ENCODE results near the gene FLRT3.

FLRT3 gene

DNA sequence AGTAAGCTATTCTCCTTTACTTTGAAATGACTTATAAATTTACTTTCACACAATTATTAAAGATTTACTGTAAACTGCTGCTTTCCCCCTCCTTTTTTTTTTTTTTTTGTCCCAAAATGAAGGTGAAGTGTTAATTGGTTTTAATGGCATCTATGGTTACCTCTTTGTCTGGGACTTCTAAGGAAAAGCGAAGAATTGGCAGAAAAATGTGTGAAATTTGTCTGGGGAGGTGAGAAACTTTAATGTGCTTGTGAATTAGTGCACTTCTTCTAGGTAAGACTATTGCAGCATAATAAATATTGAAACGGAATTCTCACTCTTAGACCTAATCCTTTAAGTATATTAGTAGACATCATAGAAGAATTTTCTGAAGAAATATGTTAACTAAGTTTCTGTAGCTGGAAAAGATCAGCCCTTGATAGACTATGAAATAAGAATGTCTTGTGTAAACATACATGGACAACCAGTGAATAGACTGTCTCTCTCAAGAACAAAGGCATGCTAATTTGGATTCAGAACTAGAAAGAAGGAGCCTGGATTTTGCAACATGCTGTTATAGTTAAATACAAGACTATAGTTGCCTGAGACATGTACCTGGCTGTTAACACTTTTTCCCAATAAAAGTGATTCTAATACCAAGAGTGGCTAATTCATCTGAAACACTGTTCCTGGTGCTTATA lies 23.9 kb downstream of the FLRT3 start:
- DNase-seq, result no peak

DNA sequence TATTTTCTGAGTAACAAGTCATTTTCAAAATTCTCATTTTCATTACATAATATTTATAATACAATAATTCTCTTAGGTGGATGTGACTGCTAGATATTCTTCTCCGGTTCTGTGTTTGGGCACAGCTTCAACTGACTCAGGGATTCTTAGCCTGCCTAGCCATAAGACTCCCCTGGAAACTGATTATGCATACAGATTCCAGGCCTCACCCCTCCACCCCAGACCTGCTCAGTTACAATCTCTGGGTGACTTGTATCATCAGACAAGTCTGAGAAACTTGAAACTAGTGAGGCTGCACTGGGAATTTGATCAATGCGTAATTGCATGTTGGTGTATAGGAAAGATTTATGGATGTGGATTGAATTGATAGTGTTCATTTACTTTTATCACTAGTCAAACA lies 25.4 kb downstream of the FLRT3 start:
- DNase-seq, result no peak

DNA sequence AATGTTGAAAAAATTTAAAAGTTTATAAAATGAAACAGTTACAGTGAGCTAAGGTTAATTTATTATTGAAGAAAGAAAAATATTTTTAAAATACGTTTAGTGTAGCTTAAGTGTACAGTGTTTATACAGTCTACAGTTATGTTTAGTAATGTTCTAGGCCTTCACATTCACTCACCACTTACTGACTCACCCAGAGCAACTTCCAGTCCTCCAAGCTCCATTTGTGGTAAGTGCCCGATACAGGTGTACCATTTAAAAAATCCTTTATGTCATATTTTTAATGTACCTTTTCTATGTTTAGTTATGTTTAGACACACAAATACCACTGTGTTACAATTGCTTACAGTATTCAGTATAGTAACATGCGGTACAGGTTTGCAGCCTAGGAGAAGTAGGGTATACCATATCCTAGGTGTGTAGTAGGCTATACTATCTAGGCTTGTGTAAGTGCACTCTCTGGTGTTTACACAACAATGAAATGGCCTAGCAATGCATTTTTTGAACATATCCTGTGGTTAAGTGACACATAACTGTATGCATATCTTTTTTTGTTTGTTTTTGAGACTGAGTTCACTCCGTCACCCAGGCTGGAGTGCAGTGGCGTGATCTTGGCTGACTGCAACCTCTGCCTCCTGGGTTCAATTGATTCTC lies 26.3 kb downstream of the FLRT3 start:
- DNase-seq, result no peak

DNA sequence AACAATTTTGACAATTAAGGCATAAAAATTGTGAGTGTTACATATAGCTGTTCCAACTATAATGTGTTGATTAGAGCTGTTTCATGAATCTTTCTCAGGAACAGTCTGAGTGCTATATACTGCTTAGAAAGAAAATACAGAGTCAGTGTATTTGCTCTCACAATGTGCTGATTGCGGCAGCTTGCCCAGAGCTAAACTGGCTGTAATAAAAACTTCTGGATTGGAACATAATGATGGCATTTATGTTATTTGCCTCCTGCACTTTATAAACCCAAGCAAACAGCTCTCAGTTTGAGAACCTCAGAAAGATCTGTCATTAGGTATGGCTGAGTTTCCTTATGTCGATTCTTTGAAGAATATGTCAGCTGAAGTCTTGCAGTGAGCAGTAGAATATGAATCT lies 29.5 kb downstream of the FLRT3 start:
- DNase-seq, result no peak

- DNase-seq, result no peak
Measured at GRCh38 chr20:14304472-14304871, 32.9 kb downstream of the FLRT3 start.

DNA sequence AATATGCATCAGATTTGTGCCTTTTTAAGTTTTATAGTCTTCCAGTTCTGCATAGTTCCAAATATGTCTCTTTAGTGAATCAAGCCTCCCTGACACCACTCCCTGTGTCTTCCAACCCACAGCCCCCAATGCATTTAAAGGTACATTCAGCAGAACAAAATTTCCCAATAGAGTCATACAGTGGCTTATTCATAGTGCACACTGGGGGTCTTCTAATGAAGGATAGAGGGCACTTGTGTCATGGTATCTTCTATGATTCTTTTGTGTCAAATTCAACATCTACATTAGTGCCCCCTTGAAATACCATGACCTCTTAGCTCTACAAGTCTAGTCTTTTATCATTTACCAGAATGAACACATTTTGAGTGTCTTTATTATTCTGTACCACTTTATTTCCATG lies 33.8 kb downstream of the FLRT3 start:
- DNase-seq, result no peak

DNA sequence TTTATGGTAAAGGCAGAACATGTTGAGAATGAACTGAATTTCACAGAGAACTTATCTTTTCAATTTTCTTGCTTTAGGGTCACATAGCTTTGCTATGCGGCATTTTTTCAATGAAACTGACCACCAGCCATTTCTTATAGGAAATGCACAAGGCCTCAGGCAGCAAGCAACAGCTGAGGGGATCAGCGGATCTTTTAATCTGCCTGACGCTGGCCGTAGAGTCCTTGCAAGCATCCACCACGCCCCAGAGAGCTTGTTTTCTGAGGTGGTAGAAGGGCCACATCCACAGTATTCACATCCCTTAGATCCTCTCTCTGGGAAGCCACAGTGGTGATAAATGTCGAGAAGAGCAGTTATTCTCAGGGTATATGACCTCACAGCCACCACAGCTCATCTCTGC lies 34.3 kb downstream of the FLRT3 start:
- DNase-seq, result no peak

DNA sequence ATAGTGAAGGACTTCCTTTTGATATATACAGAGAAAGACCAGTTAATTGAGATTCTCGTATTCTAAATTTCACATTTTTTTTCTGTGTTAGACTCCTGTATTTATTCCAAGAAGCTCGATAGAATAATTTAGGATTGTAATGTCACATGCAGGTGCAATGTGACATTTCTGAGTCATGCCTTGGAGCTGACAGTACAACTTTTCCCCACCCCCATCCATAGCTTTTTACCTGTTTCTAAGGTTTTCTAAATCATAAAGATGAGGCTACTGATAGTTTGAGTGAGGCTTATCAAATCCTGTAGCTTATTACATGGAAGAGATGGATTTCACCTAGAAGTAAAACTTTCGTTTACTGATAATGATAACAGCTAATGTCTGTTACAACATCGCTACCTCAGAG lies 37.6 kb downstream of the FLRT3 start:
- no peak for DNase-seq

GRCh38 chr20:14295770-14296309 lies 41.6 kb downstream of the FLRT3 start:
- no peak for DNase-seq

DNA sequence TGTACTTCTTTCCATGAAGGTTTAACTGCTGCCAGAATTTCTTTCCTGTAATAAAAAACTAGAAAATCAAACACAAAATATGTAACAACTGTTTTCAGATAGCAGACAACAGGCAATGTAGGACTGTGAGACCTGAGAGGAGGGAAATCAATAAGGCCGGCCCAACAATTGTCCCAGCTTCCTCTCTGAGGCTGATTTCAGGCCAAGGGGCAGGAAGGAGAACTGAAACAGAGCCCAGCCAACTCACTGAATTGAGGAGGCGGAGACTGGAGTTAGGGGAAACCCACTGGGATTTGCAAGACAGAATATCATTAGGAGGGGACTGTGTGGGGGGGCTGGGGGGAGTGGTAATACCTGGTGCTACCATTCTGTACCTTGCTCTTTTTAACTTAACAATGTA lies 42.2 kb downstream of the FLRT3 start:
- DNase-seq, result no peak

GRCh38 chr20:14291502-14291901 lies 45.9 kb downstream of the FLRT3 start:
- no peak for DNase-seq

- DNase-seq, result no peak
Measured at GRCh38 chr20:14288341-14289330, 48.8 kb downstream of the FLRT3 start.

DNA sequence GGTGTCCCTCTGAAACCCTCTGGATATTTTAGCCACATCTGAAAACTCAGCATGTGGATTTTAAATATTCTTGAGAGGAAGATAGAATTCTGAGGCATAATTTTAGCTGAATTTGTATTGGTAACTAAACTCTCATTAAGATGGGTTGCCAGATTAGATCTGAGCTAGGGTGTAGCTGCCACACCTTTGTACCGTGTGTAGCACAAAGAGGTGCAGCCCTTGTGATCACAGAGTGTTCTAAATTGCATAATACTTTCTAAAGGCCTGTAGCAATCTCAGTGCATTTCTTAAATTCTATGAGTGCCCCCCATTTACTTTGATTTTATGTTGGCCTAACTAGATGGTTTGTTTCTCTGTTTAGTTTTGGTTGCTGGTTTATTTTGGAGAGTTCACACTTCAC lies 53.0 kb downstream of the FLRT3 start:
- DNase-seq, result no peak

DNA sequence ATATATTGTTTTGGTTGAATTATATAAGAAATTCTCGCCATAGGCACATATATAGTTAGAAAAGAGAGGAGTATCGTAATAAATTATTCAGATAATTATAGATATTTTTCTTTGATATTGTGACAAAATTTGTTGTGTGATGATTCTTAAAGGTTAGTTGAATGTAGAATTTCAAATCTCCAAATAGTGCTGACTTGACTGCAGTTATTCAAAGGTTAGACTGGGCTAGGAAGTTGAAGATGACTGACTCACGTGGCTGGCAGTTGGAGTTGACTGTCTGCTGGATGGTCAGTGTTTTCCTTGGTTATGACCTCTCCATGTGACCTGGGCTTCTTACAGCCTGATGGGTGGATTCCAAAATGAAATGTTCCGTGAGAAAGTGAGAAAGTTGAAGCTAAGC lies 55.3 kb downstream of the FLRT3 start:
- no peak for DNase-seq
